Skeletal muscle tissue (tissue), 4 donors: ENCODE measurements around the gene ST14. TPM values are rescaled to one million over a fixed set of nuclear protein-coding genes. Genes with fewer than 3 reads are reported as not detected.
"Not testable (repeated sequence)": the region's sequence is repeated elsewhere in the genome, so short reads cannot be mapped to it uniquely, and the experiment has no call there.

ENCODE experiments used
- H3K27ac ChIP-seq: one replicate; pipeline ENCODE4 v1.7.0; 2013; ENCODE audit warnings: mild to moderate bottlenecking, low read depth, low read length, inconsistent platforms
- H3K27me3 ChIP-seq, 3 donors: one replicate each; pipeline ENCODE4 v1.7.0; 2013; ENCODE audit warnings: low read length in 3 of 3; ENCODE audit not compliant: control insufficient read depth in 3 of 3, insufficient read depth in 3 of 3
- H3K36me3 ChIP-seq, 3 donors: one replicate each; pipeline ENCODE4 v1.7.0; 2013; ENCODE audit warnings: low read length in 3 of 3; ENCODE audit not compliant: control insufficient read depth in 3 of 3, insufficient read depth in 3 of 3
- H3K4me1 ChIP-seq, 3 donors: one replicate each; pipeline ENCODE4 v1.7.0; 2013; ENCODE audit warnings: low read length in 3 of 3, mild to moderate bottlenecking in 3 of 3; ENCODE audit not compliant: control insufficient read depth in 3 of 3, insufficient read depth in 3 of 3
- H3K4me3 ChIP-seq, 3 donors: one replicate each; pipeline ENCODE4 v1.7.0; 2013; ENCODE audit warnings: low read length in 3 of 3
- H3K9ac ChIP-seq, 3 donors: one replicate each; pipeline ENCODE4 v1.7.0; 2013; ENCODE audit warnings: low read length in 3 of 3, mild to moderate bottlenecking in 3 of 3, moderate library complexity in 2 of 3, low read depth in 1 of 3
- H3K9me3 ChIP-seq, 3 donors: one replicate each; pipeline ENCODE4 v1.7.0; 2013; ENCODE audit warnings: low read length in 3 of 3; ENCODE audit not compliant: control insufficient read depth in 3 of 3
- total RNA-seq: library from RNA; depleted of rRNA; stranded (reverse); fragments of >200 nt; gene quantifications from one replicate; pipeline ENCODE4 v1.2.3, GENCODE V29; 2014
- donor health status: Osteomylitis.

Gene ST14
- total RNA-seq, 1 donor from 2014 or later = 0.52 TPM

GRCh38 chr11:130237282-130238006 lies 77.9 kb downstream of the ST14 start:
- Histone ChIP-seq H3K27me3 (no peaks in the 10 kb centered on the region), H3K27ac (no peak overlapping the region), H3K4me3 (no peak overlapping the region), H3K9me3 (no peaks in the 10 kb centered on the region), H3K36me3 (peaks cover 12 to 24% (median 24%) of the 10 kb centered on the region in 3 donors), H3K9ac (no peak overlapping the region), H3K4me1 (no peaks in the 10 kb centered on the region)

- no peak overlapping the region for H3K9ac ChIP-seq
- H3K27ac ChIP-seq = no peak overlapping the region
- H3K27me3 ChIP-seq = no peaks in the 10 kb centered on the region
- H3K4me1 ChIP-seq = peaks cover 0 to 3% (median 2%) of the 10 kb centered on the region in 3 donors
- H3K36me3 ChIP-seq = peaks cover 7 to 16% (median 16%) of the 10 kb centered on the region in 3 donors
- H3K4me3 ChIP-seq = no peak overlapping the region
- no peaks in the 10 kb centered on the region for H3K9me3 ChIP-seq
Observed at GRCh38 chr11:130241713-130242112, 82.1 kb downstream of the ST14 start.

- Histone ChIP-seq H3K27me3 (no peaks in the 10 kb centered on the region), H3K4me1 (peaks cover 7 to 10% (median 7%) of the 10 kb centered on the region in 3 donors), H3K4me3 (no peak overlapping the region), H3K36me3 (peaks cover 0 to 9% (median 6%) of the 10 kb centered on the region in 3 donors), H3K9me3 (no peaks in the 10 kb centered on the region), H3K9ac (no peak overlapping the region), H3K27ac (no peak overlapping the region)
Observed at GRCh38 chr11:130243816-130244215, 84.2 kb downstream of the ST14 start.

GRCh38 chr11:130244848-130245247 lies 85.3 kb downstream of the ST14 start:
- Histone ChIP-seq H3K4me3 (no peak overlapping the region), H3K9ac (no peak overlapping the region), H3K36me3 (no peaks in the 10 kb centered on the region), H3K9me3 (no peaks in the 10 kb centered on the region), H3K27me3 (no peaks in the 10 kb centered on the region), H3K4me1 (peaks cover 7 to 10% (median 7%) of the 10 kb centered on the region in 3 donors), H3K27ac (no peak overlapping the region)

GRCh38 chr11:130245375-130245774 lies 85.8 kb downstream of the ST14 start:
- not testable (repeated sequence) for H3K9me3 ChIP-seq, H3K36me3 ChIP-seq, H3K9ac ChIP-seq, H3K27me3 ChIP-seq, H3K27ac ChIP-seq, H3K4me1 ChIP-seq, H3K4me3 ChIP-seq

GRCh38 chr11:130246270-130246669 lies 86.7 kb downstream of the ST14 start:
- Histone ChIP-seq H3K27me3 (no peaks in the 10 kb centered on the region), H3K36me3 (no peaks in the 10 kb centered on the region), H3K27ac (no peak overlapping the region), H3K9ac (no peak overlapping the region), H3K4me1 (peaks cover 7 to 10% (median 7%) of the 10 kb centered on the region in 3 donors), H3K9me3 (no peaks in the 10 kb centered on the region), H3K4me3 (no peak overlapping the region)

GRCh38 chr11:130246738-130247137 lies 87.2 kb downstream of the ST14 start:
- Histone ChIP-seq H3K27me3 (no peaks in the 10 kb centered on the region), H3K4me3 (no peak overlapping the region), H3K36me3 (no peaks in the 10 kb centered on the region), H3K9ac (no peak overlapping the region), H3K4me1 (peaks cover 7 to 10% (median 7%) of the 10 kb centered on the region in 3 donors), H3K27ac (no peak overlapping the region), H3K9me3 (no peaks in the 10 kb centered on the region)

- no peaks in the 10 kb centered on the region for H3K27me3 ChIP-seq
- no peaks in the 10 kb centered on the region for H3K36me3 ChIP-seq
- H3K4me1 ChIP-seq = peaks cover 7 to 10% (median 7%) of the 10 kb centered on the region in 3 donors
- H3K9me3 ChIP-seq = no peaks in the 10 kb centered on the region
- H3K9ac ChIP-seq = no peak overlapping the region
- no peak overlapping the region for H3K27ac ChIP-seq
- no peak overlapping the region for H3K4me3 ChIP-seq
Observed at GRCh38 chr11:130247319-130247718, 87.7 kb downstream of the ST14 start.

- H3K9ac ChIP-seq = no peak overlapping the region
- no peak overlapping the region for H3K4me3 ChIP-seq
- no peaks in the 10 kb centered on the region for H3K27me3 ChIP-seq
- no peaks in the 10 kb centered on the region for H3K9me3 ChIP-seq
- H3K36me3 ChIP-seq = no peaks in the 10 kb centered on the region
- no peak overlapping the region for H3K27ac ChIP-seq
- H3K4me1 ChIP-seq = peaks cover 7 to 10% (median 7%) of the 10 kb centered on the region in 3 donors
Observed at GRCh38 chr11:130249371-130249770, 89.8 kb downstream of the ST14 start.

GRCh38 chr11:130249929-130250328 lies 90.3 kb downstream of the ST14 start:
- H3K4me1 ChIP-seq, H3K27me3 ChIP-seq, H3K27ac ChIP-seq, H3K9me3 ChIP-seq, H3K4me3 ChIP-seq, H3K9ac ChIP-seq, H3K36me3 ChIP-seq: not testable (repeated sequence)
